Measurements from ENCODE around the gene RBPMS2. TPM values are rescaled to one million over a fixed set of nuclear protein-coding genes. Genes with fewer than 3 reads are reported as not detected.

RBPMS2 gene
- total RNA-seq, 1 donor from 2014 or later = 276 TPM

DNA sequence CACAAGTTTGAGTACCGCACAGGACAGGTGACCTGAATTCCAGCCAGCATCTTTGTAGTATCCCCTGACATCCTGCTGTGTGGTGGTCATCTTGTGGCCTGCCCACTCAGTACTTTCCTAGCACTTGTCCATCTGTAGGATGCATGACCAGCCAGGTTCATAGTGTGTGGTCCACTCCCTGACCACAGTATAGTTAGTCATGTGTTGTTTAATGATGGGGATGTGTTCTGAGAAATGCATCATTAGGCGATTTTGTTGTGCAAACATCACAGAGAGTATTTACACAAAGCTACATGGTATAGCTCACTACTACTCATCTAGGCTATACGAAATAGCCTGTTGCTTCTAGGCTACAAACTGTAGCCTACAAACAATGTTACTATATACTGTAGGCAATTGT is 16.9 kb upstream of the RBPMS2 start:
- no peak overlapping the region for H3K27ac ChIP-seq (replicated peaks)
- H3K4me3 ChIP-seq = no peak overlapping the region
- H3K4me1 ChIP-seq = no peaks in the 10 kb centered on the region
- no peaks in the 10 kb centered on the region for H3K9me3 ChIP-seq (replicated peaks)
- no peak for DNase-seq
- intact Hi-C loops (cut with micrococcal nuclease) = no loop called here
- no peaks in the 10 kb centered on the region for H3K27me3 ChIP-seq (ENCODE audit: low read depth)
- TF ChIP-seq, protein P1, sequence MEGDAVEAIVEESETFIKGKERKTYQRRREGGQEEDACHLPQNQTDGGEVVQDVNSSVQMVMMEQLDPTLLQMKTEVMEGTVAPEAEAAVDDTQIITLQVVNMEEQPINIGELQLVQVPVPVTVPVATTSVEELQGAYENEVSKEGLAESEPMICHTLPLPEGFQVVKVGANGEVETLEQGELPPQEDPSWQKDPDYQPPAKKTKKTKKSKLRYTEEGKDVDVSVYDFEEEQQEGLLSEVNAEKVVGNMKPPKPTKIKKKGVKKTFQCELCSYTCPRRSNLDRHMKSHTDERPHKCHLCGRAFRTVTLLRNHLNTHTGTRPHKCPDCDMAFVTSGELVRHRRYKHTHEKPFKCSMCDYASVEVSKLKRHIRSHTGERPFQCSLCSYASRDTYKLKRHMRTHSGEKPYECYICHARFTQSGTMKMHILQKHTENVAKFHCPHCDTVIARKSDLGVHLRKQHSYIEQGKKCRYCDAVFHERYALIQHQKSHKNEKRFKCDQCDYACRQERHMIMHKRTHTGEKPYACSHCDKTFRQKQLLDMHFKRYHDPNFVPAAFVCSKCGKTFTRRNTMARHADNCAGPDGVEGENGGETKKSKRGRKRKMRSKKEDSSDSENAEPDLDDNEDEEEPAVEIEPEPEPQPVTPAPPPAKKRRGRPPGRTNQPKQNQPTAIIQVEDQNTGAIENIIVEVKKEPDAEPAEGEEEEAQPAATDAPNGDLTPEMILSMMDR (IDR thresholded peaks at IDR 0.05; ENCODE audit: borderline replicate concordance) = no peak
- H3K36me3 ChIP-seq = no peaks in the 10 kb centered on the region

- Histone ChIP-seq H3K36me3 (no peaks in the 10 kb centered on the region), H3K27me3 (ENCODE audit: low read depth) (no peaks in the 10 kb centered on the region), H3K27ac (replicated peaks) (no peak overlapping the region), H3K4me3 (no peak overlapping the region), H3K9me3 (replicated peaks) (no peaks in the 10 kb centered on the region), H3K4me1 (no peaks in the 10 kb centered on the region)
- intact Hi-C loops (cut with micrococcal nuclease) = no loop called here
- TF ChIP-seq, protein P1 (IDR thresholded peaks at IDR 0.05; ENCODE audit: borderline replicate concordance) = no peak
- no peak for DNase-seq
These were observed 16.0 kb upstream of the RBPMS2 start for GRCh38 chr15:64791401-64791800.

DNA sequence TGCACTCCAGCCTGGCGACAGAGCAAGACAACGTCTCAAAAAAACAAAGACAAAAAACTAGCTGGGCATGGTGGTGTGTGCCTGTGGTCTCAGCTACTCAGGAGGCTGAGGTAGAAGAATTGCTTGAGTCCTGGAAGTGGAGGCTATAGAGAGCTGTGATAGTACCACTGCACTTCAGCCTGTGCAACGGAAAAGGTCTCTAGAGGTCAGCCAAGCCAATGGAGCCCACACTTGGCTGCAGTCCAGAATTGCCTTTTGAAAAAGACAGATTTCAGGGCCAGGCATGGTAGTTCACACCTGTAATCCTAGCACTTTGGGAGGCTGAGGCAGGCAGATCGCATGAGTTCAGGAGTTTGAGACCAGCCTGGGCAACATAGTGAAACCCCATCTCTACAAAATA is 8.4 kb upstream of the RBPMS2 start:
- no peaks in the 10 kb centered on the region for H3K4me1 ChIP-seq
- H3K27ac ChIP-seq (replicated peaks) = no peak overlapping the region
- no peaks in the 10 kb centered on the region for H3K27me3 ChIP-seq (ENCODE audit: low read depth)
- TF ChIP-seq, protein P1 (IDR thresholded peaks at IDR 0.05; ENCODE audit: borderline replicate concordance) = no peak
- no peaks in the 10 kb centered on the region for H3K36me3 ChIP-seq
- DNase-seq = no peak
- intact Hi-C loops (cut with micrococcal nuclease) = no loop called here
- no peaks in the 10 kb centered on the region for H3K9me3 ChIP-seq (replicated peaks)
- H3K4me3 ChIP-seq = no peak overlapping the region

DNA sequence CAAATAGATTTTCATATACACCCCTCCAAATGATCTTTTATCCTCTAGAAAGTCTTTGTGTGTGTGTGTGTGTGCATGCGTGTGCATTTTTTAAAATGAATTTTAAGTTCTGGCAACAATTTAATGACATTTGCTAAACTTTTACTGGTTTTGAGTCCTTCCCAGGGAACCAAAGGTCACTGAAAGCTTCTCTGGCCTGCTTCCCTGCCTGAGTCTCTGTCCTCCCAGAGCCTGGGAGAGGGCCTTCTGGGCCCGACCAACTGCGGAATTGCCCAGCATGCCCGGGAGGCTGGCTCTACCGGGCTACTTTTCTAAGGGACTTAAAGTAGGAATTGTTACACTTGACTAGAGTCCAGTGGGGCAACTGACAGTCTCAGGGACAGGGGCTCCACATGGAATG is 7.4 kb upstream of the RBPMS2 start:
- Histone ChIP-seq H3K27ac (replicated peaks) (no peak overlapping the region), H3K4me1 (no peaks in the 10 kb centered on the region), H3K36me3 (no peaks in the 10 kb centered on the region), H3K9me3 (replicated peaks) (no peaks in the 10 kb centered on the region), H3K4me3 (no peak overlapping the region), H3K27me3 (ENCODE audit: low read depth) (no peaks in the 10 kb centered on the region)
- intact Hi-C loops (cut with micrococcal nuclease) = no loop called here
- TF ChIP-seq, protein P1 (IDR thresholded peaks at IDR 0.05; ENCODE audit: borderline replicate concordance) = no peak
- no peak for DNase-seq

DNA sequence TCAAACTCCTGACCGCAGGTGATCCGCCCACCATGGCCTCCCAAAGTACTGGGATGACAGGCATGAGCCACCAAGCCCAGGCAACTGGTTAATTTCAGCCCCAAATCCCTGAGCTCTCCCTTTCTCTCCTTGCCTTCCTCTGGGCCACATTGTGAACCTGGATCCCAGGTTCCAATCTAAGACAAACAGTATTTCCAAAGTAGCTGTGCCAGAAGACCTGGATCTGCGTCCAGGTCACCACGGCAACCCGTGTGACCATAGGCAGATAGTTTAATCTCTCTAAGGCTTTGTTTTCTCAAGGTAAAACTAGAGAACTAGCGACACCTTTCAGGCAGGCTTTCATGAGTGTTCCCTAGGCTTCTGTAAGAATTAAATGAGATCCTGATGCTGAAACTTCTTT is 5.9 kb upstream of the RBPMS2 start:
- Histone ChIP-seq H3K27me3 (ENCODE audit: low read depth) (peaks cover 2% of the 10 kb centered on the region), H3K27ac (replicated peaks) (no peak overlapping the region), H3K4me1 (peaks cover 10% of the 10 kb centered on the region), H3K36me3 (no peaks in the 10 kb centered on the region), H3K4me3 (no peak overlapping the region), H3K9me3 (replicated peaks) (no peaks in the 10 kb centered on the region)
- intact Hi-C loops (cut with micrococcal nuclease) = no loop called here
- TF ChIP-seq, protein P1 (IDR thresholded peaks at IDR 0.05; ENCODE audit: borderline replicate concordance) = no peak
- DNase-seq = no peak
